ENCODE data around the gene ATRN. TPM values are rescaled to one million over a fixed set of nuclear protein-coding genes. Genes with fewer than 3 reads are reported as not detected.

The ATRN gene
- total and polyA plus RNA-seq, 7 donors: 1.2 to 16.1 (median 11.4) TPM

DNA sequence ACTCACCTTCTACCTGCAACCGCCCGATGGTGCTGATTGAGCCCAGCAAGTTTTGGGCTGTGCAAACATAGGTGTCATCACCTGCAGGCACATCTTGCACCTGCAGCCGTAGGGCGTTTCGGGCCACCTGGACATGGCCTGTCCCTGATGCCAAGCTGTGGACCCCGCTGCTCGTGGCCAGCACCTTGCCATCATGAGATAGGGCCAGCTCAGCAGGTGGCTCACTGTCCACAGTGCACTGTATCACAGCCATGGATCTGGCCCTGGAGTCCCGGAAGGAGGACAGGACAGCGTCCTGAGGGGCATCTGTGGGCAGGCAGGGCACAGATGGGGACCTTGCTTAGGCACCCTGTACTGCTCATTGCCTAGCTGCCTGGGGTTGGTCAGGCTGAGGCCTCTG is 221.1 kb downstream of the ATRN start:
- no peak overlapping the region for H3K4me3 ChIP-seq
- DNase-seq: no peak
- intact Hi-C loops (cut with DNase I): no loop called here
- H3K4me1 ChIP-seq: peaks cover 0 to 15% (median 10%) of the 10 kb centered on the region in 4 donors
- WGBS, 2 donors: 81 to 84% methylated on average over 9 of the region's 9 CpGs
- H3K9me3 ChIP-seq: peaks cover 0 to 6% (median 1%) of the 10 kb centered on the region in 4 donors
- no peaks in the 10 kb centered on the region for H3K36me3 ChIP-seq
- H3K27ac ChIP-seq: no peak overlapping the region
- no peaks in the 10 kb centered on the region for H3K27me3 ChIP-seq
- TF ChIP-seq POLR2A (IDR thresholded peaks at IDR 0.05) (no peak), POLR2AphosphoS5 (IDR thresholded peaks at IDR 0.05) (no peak)
- TF ChIP-seq, protein P1, sequence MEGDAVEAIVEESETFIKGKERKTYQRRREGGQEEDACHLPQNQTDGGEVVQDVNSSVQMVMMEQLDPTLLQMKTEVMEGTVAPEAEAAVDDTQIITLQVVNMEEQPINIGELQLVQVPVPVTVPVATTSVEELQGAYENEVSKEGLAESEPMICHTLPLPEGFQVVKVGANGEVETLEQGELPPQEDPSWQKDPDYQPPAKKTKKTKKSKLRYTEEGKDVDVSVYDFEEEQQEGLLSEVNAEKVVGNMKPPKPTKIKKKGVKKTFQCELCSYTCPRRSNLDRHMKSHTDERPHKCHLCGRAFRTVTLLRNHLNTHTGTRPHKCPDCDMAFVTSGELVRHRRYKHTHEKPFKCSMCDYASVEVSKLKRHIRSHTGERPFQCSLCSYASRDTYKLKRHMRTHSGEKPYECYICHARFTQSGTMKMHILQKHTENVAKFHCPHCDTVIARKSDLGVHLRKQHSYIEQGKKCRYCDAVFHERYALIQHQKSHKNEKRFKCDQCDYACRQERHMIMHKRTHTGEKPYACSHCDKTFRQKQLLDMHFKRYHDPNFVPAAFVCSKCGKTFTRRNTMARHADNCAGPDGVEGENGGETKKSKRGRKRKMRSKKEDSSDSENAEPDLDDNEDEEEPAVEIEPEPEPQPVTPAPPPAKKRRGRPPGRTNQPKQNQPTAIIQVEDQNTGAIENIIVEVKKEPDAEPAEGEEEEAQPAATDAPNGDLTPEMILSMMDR (IDR thresholded peaks at IDR 0.05): no peak

DNA sequence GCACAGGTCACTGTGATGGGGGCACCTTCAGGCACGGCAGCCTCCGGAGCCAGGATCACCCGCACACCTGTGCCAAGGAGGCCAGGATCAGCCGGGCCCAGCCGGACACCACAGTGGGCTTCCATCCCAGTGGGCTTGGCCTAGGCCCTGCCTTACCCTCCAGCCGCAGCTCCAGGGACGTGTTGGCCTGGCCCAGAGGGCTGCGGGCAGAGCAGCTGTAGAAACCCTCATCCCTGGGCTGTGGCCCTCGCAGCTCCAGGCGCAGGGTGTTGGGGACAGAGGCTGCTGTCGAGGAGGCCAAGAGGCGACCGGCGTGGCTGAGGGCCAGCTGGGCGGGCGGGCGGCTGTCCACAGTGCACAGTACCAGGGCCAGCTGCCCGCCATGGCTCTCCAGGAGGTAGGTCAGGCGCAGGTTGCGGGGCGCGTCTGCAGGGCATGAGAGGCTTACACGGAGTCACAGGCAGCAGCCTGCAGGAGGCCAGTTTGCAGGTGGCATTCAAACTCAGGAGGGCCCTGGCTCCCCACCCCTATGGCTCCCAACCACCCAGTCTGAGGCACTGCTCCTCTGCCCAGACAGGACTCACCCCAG is 222.0 kb downstream of the ATRN start:
- WGBS, 2 donors: 86 to 92% methylated on average over 23 of the region's 23 CpGs
- peaks cover 0 to 6% (median 1%) of the 10 kb centered on the region in 4 donors for H3K9me3 ChIP-seq
- no peak for DNase-seq
- TF ChIP-seq POLR2AphosphoS5 (IDR thresholded peaks at IDR 0.05) (no peak), EP300 (IDR thresholded peaks at IDR 0.05) (no peak), POLR2A (IDR thresholded peaks at IDR 0.05) (no peak)
- TF ChIP-seq, protein P1 (IDR thresholded peaks at IDR 0.05): no peak
- H3K27ac ChIP-seq: no peak overlapping the region
- H3K4me1 ChIP-seq: peaks cover 0 to 6% (median 1%) of the 10 kb centered on the region in 4 donors
- no peaks in the 10 kb centered on the region for H3K36me3 ChIP-seq
- H3K4me3 ChIP-seq: no peak overlapping the region
- H3K27me3 ChIP-seq: no peaks in the 10 kb centered on the region
- intact Hi-C loops (cut with DNase I): no loop called here

DNA sequence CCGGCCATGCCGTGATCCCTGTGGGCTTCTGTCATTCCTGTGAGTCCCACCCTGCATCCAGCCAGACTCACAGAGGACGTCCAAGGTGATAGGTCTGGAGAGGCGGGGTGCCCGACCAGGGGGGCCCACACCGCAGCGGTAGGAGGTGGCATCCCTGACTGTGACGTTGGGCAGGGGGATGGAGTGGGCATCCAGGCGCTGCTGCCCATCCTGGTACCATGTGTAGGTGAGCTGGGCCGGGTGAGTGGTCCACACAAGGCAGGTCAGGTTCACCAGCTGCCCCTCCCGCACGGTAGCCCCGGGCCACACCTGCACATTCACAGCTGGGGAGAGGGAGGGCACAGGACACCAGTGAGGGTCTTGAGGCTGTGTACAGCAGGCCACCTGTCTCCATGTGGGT is 222.6 kb downstream of the ATRN start:
- Histone ChIP-seq H3K4me1 (peaks cover 0 to under 1% (median 0%) of the 10 kb centered on the region in 4 donors), H3K27ac (no peak overlapping the region), H3K36me3 (no peaks in the 10 kb centered on the region), H3K9me3 (peaks cover 0 to 6% (median 1%) of the 10 kb centered on the region in 4 donors), H3K4me3 (no peak overlapping the region), H3K27me3 (no peaks in the 10 kb centered on the region)
- intact Hi-C loops (cut with DNase I): no loop called here
- 88 to 90% methylated on average over 13 of the region's 13 CpGs for WGBS, 2 donors
- TF ChIP-seq POLR2AphosphoS5 (IDR thresholded peaks at IDR 0.05): no peak
- TF ChIP-seq, protein P1 (IDR thresholded peaks at IDR 0.05): no peak
- no peak for TF ChIP-seq EP300 (IDR thresholded peaks at IDR 0.05)
- TF ChIP-seq POLR2A (IDR thresholded peaks at IDR 0.05): no peak
- no peak for DNase-seq

DNA sequence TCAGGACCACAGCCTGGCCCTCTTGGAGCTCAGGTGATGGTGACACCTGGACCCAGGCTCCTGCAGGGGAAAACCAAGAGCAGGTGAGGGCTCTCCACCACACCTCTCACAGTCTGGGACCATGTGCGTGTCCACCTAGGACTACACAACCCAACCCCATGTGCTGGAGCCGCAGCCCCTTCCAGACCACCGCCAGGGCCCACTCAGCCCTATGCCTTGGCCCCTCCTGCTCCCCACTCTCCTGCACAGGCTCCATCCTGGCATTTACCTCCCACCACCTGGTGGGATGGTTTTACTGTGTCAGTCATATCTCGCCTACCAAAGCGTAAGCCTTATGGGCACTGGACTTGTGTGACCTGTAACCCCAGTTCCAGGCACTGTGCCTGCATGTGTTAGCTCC is 224.0 kb downstream of the ATRN start:
- WGBS, 2 donors: 95 to 96% methylated on average over 5 of the region's 5 CpGs
- intact Hi-C loops (cut with DNase I): no loop called here
- TF ChIP-seq POLR2A (IDR thresholded peaks at IDR 0.05) (no peak), POLR2AphosphoS5 (IDR thresholded peaks at IDR 0.05) (no peak), EP300 (IDR thresholded peaks at IDR 0.05) (no peak)
- TF ChIP-seq, protein P1 (IDR thresholded peaks at IDR 0.05): no peak

DNA sequence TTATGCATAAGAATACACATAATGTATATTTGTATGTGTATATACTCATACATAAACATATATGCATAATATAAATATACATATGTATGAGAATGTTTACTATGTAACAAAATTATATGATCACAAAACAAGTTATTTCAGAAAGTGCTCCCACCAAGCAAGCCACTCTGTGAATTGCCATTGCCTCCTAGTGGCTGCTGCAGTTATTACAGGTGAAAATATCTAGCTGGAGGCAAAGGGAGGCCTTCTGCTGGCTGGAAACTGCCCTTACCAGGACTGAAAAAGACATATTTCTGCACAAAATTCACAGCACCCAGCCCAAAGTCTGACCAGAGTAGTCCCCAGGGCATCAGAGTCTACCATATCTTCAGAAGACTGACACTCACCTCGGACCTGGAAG is 225.4 kb downstream of the ATRN start:
- H3K4me3 ChIP-seq: no peak overlapping the region
- intact Hi-C loops (cut with DNase I): no loop called here

More for the DNA sequence above, 224.0 kb downstream of the ATRN start:
- Histone ChIP-seq H3K4me3 (no peak overlapping the region), H3K4me1 (no peaks in the 10 kb centered on the region), H3K27ac (no peak overlapping the region), H3K27me3 (no peaks in the 10 kb centered on the region), H3K36me3 (no peaks in the 10 kb centered on the region), H3K9me3 (peaks cover 0 to 6% (median 1%) of the 10 kb centered on the region in 4 donors)
- no peak for DNase-seq

More for the DNA sequence above, 225.4 kb downstream of the ATRN start:
- 84 to 91% methylated on average over 1 of the region's 1 CpG for WGBS, 2 donors
- Histone ChIP-seq H3K36me3 (no peaks in the 10 kb centered on the region), H3K4me1 (no peaks in the 10 kb centered on the region), H3K27ac (no peak overlapping the region), H3K27me3 (no peaks in the 10 kb centered on the region), H3K9me3 (peaks cover 0 to 6% (median 1%) of the 10 kb centered on the region in 4 donors)
- TF ChIP-seq, protein P1 (IDR thresholded peaks at IDR 0.05): peak in 2 of 4 experiments; percentile 10 to 18
- no peak for TF ChIP-seq POLR2AphosphoS5 (IDR thresholded peaks at IDR 0.05)
- no peak for TF ChIP-seq POLR2A (IDR thresholded peaks at IDR 0.05)
- DNase-seq: no peak

All from sigmoid colon (tissue), 7 donors.